Fibroblast of pulmonary artery (primary cell): Measurements from ENCODE around the gene PYGB.
"Not testable (repeated sequence)": the region's sequence is repeated elsewhere in the genome, so short reads cannot be mapped to it uniquely, and the experiment has no call there.

Experiments used
- DNase-seq: peaks from one replicate; pipeline ENCODE4 v3.0.0-alpha.2; 2010; ENCODE audit warnings: low read depth
- H3K4me3 ChIP-seq: replicated peaks from 2 replicates; pipeline ENCODE4 v1.5.1; 2011; ENCODE audit warnings: low read depth, mild to moderate bottlenecking, control low read depth, low read length, moderate library complexity
- TF ChIP-seq, protein P1 (sequence below): IDR thresholded peaks from 2 replicates; pipeline ENCODE4 v1.5.1; 2011; ENCODE audit warnings: mild to moderate bottlenecking, control low read depth, low read length, inconsistent platforms; ENCODE audit errors: missing control alignments

Gene PYGB

DNA sequence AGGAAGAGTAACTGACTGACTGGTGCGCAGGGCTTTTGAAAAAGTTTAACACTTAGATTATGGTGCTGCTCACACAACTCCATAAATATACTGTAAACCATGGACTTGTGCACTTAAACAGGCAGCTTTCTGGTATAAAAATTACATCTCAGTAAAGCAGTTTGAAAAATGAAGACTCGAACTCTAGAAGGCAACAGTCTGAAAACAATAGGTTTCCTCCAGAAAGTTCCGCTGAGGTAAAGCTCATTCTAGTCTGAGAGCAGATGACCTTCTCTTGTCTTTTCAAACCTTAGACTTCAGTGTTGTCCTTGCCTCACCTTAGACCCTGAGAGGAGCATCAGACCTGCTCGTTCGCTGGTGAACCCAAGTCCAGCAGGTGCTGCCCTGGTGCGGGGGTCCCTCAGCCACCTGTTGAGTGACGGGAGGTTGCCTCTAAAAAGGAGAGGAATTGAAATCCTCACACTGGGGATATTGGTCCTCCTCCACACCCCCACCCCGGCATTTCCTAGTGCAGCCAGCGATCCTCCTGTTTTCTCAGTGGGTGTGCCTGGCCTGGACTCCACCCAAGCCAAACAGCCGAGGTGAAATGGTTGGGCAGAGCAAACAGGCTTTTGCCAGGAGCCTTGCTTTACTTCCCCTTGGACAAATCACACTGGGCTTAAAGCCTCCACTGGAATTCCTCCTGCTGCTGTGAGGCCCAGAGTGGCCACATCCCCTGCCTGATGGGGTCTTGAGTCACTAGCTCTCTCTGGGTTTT lies 14.7 kb upstream of the PYGB start:
- peak; percentile 75 for DNase-seq
- H3K4me3 ChIP-seq: no peak overlapping the region
- TF ChIP-seq, protein P1, sequence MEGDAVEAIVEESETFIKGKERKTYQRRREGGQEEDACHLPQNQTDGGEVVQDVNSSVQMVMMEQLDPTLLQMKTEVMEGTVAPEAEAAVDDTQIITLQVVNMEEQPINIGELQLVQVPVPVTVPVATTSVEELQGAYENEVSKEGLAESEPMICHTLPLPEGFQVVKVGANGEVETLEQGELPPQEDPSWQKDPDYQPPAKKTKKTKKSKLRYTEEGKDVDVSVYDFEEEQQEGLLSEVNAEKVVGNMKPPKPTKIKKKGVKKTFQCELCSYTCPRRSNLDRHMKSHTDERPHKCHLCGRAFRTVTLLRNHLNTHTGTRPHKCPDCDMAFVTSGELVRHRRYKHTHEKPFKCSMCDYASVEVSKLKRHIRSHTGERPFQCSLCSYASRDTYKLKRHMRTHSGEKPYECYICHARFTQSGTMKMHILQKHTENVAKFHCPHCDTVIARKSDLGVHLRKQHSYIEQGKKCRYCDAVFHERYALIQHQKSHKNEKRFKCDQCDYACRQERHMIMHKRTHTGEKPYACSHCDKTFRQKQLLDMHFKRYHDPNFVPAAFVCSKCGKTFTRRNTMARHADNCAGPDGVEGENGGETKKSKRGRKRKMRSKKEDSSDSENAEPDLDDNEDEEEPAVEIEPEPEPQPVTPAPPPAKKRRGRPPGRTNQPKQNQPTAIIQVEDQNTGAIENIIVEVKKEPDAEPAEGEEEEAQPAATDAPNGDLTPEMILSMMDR: no peak

DNA sequence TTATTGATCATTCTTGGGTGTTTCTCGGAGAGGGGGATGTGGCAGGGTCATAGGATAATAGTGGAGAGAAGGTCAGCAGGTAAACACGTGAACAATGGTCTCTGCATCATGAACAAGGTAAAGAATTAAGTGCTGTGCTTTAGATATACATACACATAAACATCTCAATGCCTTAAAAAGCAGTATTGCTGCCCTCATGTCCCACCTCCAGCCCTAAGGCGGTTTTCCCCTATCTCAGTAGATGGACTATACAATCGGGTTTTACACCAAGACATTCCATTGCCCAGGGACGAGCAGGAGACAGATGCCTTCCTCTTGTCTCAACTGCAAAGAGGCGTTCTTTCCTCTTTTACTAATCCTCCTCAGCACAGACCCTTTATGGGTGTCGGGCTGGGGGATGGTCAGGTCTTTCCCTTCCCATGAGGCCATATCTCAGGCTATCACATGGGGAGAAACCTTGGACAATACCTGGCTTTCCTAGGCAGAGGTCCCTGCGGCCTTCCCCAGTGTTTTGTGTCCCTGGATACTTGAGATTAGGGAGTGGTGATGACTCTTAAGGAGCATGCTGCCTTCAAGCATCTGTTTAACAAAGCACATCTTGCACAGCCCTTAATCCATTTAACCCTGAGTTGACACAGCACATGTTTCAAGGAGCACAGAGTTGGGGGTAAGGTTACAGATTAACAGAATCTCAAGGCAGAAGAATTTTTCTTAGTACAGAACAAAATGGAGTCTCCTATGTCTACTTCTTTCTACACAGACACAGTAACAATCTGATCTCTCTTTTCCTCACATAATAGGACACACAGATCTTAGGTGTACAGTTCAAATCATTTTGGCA lies 13.7 kb upstream of the PYGB start:
- not testable (repeated sequence) for H3K4me3 ChIP-seq, DNase-seq

DNA sequence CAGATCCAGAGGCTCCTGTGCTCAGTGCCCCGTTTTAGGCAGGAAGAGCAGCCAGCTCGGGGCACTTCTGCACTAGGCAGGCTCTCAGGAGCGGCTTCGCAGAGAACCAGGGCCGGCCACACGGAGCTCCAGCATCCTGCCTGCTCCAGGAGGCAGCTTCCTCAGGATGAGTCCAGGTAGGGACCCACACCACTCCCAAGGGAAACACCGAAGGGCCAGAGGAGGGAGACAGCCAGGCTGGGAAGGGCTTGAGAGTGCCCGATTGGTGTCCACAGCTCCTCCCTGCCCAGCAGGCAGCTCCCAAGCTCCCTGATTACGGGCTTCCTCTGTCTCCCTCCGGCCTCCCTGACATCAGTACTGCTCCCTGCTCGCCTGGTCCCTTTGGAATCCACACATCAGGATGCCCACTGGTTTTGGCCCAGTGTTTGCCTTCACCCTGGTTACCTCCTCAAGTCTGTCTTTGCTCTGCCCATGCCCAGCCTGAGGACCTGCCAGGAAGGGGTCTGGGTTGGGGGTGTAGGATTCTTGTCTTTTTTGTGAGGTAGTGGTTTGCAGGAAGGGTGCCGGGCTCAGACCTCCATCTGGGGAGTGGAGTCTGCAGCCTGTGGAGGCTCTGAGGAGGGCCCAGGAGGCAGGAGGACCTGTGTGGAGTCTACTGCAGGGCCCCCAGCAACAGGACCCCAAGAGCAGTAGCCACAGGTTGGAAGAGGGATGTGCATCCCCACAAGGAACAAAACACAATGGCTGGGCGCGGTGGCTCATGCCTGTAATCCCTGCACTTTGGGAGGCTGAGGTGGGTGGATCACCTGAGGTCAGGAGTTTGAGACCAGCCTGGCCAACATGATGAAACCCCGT lies 11.2 kb upstream of the PYGB start:
- DNase-seq: no peak
- TF ChIP-seq, protein P1: no peak
- no peak overlapping the region for H3K4me3 ChIP-seq

DNA sequence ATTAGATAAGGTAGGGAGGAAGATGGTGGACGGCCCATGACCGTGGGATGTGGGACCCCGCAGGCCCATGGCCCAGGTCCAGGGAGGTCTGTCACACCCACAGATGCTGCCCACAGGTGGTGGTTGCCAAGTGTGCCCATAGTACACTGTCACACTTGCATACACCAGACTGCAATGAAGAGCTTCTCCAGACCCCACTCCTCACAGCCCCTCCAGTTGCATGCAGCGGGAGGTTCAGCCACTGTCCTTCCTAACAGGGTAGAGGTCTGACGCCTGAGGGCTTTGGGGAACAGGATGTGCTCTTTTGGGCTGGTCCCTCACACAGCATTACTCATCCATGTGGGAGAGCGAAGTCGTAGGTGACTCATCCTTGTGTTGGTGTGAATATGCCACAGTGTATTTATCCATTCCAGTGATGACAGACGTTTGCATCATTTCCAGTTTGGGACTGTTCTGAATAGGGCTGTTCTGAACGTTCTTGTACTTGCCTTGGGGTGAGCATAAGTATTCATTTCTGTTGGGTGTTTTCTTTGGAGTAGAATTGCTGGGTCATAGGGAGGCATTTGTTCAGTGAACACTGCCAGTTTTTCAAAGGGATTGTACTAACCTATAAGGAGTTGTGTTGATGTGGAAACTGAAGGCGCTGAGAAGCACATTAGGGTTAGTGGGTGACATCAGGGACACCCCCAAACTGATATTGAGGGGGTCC lies 10.1 kb upstream of the PYGB start:
- TF ChIP-seq, protein P1: no peak
- H3K4me3 ChIP-seq: no peak overlapping the region
- DNase-seq: peak; percentile 99

DNA sequence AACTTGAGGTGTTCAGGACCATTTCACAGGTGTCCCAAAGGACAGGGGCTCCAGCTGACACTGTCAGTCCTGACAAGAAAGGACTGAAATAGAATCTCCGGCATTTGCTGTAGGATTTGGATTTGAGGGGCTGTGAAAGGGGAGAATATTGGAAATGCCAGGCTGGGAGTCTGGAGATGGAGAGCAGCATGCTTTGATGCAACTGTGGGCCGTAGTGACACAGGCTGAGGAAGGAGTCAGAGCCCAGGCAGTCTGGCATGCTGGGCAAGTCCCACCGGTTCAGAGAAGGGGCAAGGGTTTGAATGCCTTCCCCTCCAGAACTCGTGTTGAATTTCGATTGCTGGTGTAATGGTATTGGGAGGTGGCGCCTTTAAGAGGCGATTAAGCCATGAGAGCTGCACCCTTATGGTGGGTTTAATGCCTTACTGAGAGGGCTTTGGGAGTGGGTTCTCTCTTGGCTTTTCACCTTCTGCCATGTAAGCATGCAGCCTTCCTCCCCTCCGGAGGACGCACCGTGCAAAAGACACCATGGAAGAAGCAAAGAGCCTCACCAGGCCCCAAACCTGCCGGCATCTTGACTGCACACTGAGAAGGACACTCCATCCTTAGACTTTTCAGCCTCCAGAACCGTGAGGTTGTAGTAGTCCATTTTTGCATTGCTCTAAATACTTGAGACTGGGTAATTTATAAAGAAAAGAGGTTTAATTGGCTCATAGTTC lies 9.4 kb upstream of the PYGB start:
- H3K4me3 ChIP-seq: no peak overlapping the region
- peak; percentile 54 for DNase-seq
- TF ChIP-seq, protein P1: no peak

DNA sequence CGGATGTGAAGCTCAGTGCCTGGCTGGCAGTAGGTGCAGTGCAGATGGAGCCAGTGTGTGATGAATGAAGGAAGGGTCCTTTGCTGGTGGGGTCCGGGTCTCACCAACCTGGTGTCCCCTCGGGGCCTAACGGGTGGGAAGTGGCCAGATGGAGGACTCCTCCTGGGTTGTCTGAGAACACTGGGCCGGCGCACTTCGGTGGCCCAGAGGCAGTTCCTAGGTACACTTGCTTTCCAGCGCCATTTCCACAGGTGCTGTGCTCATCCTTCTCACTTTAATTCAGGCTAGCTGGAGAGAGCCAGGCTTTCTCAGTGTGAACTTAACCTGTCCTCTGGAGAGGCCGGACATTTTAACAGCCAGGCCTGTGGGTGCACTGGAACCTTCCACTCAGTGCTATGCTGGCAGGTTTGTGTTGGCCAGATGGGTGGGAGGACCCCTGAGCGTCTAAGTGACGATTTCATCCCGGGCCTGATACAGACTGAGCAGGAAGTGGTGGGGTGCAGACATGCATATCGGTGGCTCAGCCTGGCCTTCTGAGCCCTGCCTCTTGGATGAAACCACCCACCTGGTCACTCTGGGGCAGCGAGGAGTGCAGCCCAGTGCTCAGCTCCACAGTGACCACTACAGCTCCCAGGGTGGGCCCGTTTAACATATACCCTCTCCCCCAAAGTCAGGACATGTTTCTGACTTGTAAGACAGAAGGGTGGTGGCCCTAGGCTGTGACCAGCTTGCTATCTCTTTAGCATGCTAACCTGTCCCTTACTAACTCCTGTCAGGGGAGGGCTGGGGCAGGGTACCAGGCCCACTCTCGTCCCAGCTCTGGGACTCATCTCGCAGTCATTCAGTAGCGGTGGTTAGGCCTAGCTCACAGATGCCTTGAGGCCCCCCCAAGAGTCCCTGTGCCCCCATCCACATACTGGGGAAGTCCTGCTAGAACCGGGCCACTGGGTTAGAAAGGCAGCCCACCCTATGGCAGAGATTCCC lies 8.2 kb upstream of the PYGB start:
- TF ChIP-seq, protein P1: no peak
- no peak overlapping the region for H3K4me3 ChIP-seq
- no peak for DNase-seq

DNA sequence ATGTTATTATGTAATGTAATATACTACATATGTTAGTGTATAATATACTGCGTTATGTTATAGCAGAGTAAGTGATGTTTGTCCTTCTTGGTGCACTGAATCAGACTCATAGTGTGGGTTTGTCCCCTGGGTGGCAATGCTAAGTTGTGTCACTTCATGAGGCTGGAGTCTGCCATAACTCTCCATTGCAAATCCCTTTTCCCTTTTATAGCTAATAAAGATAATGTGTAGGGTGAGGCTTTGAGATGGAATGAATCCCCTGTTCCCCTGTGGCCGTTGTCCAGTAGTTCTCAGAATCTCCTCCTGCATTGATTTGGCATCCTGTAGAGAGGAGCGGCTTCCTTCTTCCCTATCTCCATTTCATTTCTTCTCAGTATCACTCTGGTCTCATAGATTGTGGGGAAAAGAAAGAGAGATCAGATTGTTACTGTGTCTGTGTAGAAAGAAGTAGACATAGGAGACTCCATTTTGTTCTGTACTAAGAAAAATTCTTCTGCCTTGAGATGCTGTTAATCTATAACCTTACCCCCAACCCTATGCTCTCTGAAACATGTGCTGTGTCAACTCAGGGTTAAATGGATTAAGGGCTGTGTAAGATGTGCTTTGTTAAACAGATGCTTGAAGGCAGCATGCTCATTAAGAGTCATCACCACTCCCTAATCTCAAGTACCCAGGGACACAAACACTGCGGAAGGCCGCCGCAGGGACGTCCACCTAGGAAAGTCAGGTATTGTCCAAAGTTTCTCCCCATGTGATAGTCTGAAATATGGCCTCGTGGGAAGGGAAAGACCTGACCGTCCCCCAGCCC lies 6.8 kb upstream of the PYGB start:
- not testable (repeated sequence) for DNase-seq

DNA sequence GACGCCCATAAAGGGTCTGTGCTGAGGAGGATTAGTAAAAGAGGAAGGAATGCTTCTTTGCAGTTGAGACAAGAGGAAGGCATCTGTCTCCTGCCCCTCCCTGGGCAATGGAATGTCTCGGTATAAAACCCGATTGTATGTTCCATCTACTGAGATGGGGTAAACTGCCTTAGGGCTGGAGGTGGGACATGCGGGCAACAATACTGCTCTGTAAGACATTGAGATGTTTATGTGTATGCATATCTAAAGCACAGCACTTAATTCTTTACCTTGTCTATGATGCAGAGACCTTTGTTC lies 6.3 kb upstream of the PYGB start:
- DNase-seq, H3K4me3 ChIP-seq: not testable (repeated sequence)

More for the DNA sequence above, 6.8 kb upstream of the PYGB start:
- H3K4me3 ChIP-seq: not testable (repeated sequence)
